ENCODE results near the gene PLP1.

DNA sequence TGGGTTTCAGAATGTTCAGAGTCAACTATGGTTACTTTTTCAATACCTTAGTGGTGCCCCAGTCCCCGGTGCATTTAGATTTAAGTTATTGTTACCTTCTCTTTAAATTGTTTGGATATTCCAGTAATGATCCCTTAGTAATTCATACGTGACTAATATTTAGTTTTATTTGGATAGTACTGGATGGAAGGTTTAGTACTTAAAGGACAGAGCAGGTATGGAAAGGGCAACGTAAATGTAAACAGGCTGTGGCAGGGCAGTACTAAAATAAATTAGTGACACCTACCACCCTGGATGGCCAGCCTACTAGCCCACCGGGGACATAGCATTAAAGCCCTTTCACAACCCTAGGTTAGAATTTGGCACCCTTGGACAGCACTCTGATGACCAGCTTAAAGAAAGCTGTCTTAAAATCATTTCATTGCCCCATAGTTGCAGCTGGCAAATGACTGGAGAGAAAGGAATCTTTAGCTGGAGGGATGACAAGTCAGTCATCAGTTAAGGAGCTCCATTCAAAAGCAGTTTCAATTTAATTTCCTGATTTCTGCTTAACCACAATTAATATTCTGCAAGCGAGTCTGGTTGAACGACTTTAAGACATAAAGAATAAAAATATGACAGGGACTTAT lies 16.4 kb downstream of the PLP1 start:
- TF ChIP-seq, protein P1, sequence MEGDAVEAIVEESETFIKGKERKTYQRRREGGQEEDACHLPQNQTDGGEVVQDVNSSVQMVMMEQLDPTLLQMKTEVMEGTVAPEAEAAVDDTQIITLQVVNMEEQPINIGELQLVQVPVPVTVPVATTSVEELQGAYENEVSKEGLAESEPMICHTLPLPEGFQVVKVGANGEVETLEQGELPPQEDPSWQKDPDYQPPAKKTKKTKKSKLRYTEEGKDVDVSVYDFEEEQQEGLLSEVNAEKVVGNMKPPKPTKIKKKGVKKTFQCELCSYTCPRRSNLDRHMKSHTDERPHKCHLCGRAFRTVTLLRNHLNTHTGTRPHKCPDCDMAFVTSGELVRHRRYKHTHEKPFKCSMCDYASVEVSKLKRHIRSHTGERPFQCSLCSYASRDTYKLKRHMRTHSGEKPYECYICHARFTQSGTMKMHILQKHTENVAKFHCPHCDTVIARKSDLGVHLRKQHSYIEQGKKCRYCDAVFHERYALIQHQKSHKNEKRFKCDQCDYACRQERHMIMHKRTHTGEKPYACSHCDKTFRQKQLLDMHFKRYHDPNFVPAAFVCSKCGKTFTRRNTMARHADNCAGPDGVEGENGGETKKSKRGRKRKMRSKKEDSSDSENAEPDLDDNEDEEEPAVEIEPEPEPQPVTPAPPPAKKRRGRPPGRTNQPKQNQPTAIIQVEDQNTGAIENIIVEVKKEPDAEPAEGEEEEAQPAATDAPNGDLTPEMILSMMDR (IDR thresholded peaks at IDR 0.05; ENCODE audit: insufficient read depth, low read length, poor library complexity, severe bottlenecking): no peak
- no peak for TF ChIP-seq EZH2phosphoT487 (conservative IDR thresholded peaks at IDR 0.05; ENCODE audit: low read length)

Data from SU-DHL-6 (cell line).